HEK293 (cell line): ENCODE results near the gene PSMD12.

Experiments
- GLIS2 ChIP-seq: fragments of 450-650 bp; formaldehyde crosslinking; IDR thresholded peaks from 2 replicates; pipeline ENCODE4 v1.5.1; 2016; ENCODE audit warnings: missing biosample characterization, missing genetic modification characterization
- HOXD13 ChIP-seq: sonication (generic); formaldehyde crosslinking; IDR thresholded peaks from 2 replicates; pipeline ENCODE4 v1.8.0; 2022; ENCODE audit warnings: missing genetic modification reagents, borderline replicate concordance
- MZF1 ChIP-seq: fragments of 450-650 bp; formaldehyde crosslinking; IDR thresholded peaks from 2 replicates; pipeline ENCODE4 v1.5.1; 2017; ENCODE audit warnings: missing biosample characterization, missing genetic modification characterization, borderline replicate concordance
- PRDM10 ChIP-seq: fragments of 450-650 bp; formaldehyde crosslinking; IDR thresholded peaks from 2 replicates; pipeline ENCODE4 v1.5.1; 2016; ENCODE audit warnings: missing biosample characterization, missing genetic modification characterization
- REST ChIP-seq: fragments of 450-650 bp; formaldehyde crosslinking; IDR thresholded peaks from 2 replicates; pipeline ENCODE4 v1.5.1; 2016; ENCODE audit warnings: missing biosample characterization, missing genetic modification characterization
- TCF7L2 ChIP-seq: IDR thresholded peaks from 2 replicates; pipeline ENCODE4 v1.6.1; 2011; ENCODE audit warnings: low read depth, mild to moderate bottlenecking, inconsistent platforms, low read length, moderate library complexity, borderline replicate concordance
- YY2 ChIP-seq: fragments of 450-650 bp; formaldehyde crosslinking; IDR thresholded peaks from 2 replicates; pipeline ENCODE4 v1.5.1; 2016; ENCODE audit warnings: missing biosample characterization, missing genetic modification characterization
- ZFP41 ChIP-seq: fragments of 450-650 bp; formaldehyde crosslinking; IDR thresholded peaks from 2 replicates; pipeline ENCODE4 v1.5.1; 2016; ENCODE audit warnings: missing biosample characterization, missing genetic modification characterization, borderline replicate concordance
- ZIC2 ChIP-seq: fragments of 450-650 bp; formaldehyde crosslinking; IDR thresholded peaks from 2 replicates; pipeline ENCODE4 v1.5.1; 2016; ENCODE audit warnings: missing biosample characterization, missing genetic modification characterization
- ZNF10 ChIP-seq: fragments of 450-650 bp; formaldehyde crosslinking; IDR thresholded peaks from 2 replicates; pipeline ENCODE4 v1.5.1; 2017; ENCODE audit warnings: missing biosample characterization, missing genetic modification characterization
- ZNF184 ChIP-seq: fragments of 450-650 bp; IDR thresholded peaks from 2 replicates; pipeline ENCODE4 v1.5.1; 2018; ENCODE audit warnings: missing biosample characterization, mild to moderate bottlenecking, missing genetic modification characterization
- ZNF24 ChIP-seq: fragments of 450-650 bp; formaldehyde crosslinking; IDR thresholded peaks from 2 replicates; pipeline ENCODE4 v1.5.1; 2016; ENCODE audit warnings: missing biosample characterization, missing genetic modification characterization
- ZNF302 ChIP-seq: fragments of 450-650 bp; formaldehyde crosslinking; IDR thresholded peaks from 2 replicates; pipeline ENCODE4 v1.5.1; 2016; ENCODE audit warnings: missing biosample characterization, missing genetic modification characterization, low read depth
- ZNF366 ChIP-seq: fragments of 450-650 bp; formaldehyde crosslinking; conservative IDR thresholded peaks from 2 replicates; pipeline ENCODE4 v1.5.1; 2016; ENCODE audit warnings: missing biosample characterization, missing genetic modification characterization
- ZNF391 ChIP-seq: fragments of 450-650 bp; formaldehyde crosslinking; IDR thresholded peaks from 2 replicates; pipeline ENCODE4 v1.5.1; 2016; ENCODE audit warnings: low read depth, missing biosample characterization, missing genetic modification characterization, borderline replicate concordance
- ZNF529 ChIP-seq: fragments of 450-650 bp; formaldehyde crosslinking; IDR thresholded peaks from 2 replicates; pipeline ENCODE4 v1.5.1; 2017; ENCODE audit warnings: missing genetic modification characterization, missing biosample characterization; ENCODE audit not compliant: insufficient replicate concordance
- ZNF600 ChIP-seq: fragments of 450-650 bp; formaldehyde crosslinking; IDR thresholded peaks from 2 replicates; pipeline ENCODE4 v1.5.1; 2016; ENCODE audit warnings: missing biosample characterization, missing genetic modification characterization
- ZNF624 ChIP-seq: fragments of 450-650 bp; formaldehyde crosslinking; IDR thresholded peaks from 2 replicates; pipeline ENCODE4 v1.5.1; 2017; ENCODE audit warnings: missing biosample characterization, missing genetic modification characterization
- ZNF654 ChIP-seq: fragments of 450-650 bp; formaldehyde crosslinking; IDR thresholded peaks from 2 replicates; pipeline ENCODE4 v1.5.1; 2016; ENCODE audit warnings: low read depth, missing biosample characterization, missing genetic modification characterization
- ZNF704 ChIP-seq: fragments of 450-650 bp; formaldehyde crosslinking; IDR thresholded peaks from 2 replicates; pipeline ENCODE4 v1.5.1; 2016; ENCODE audit warnings: missing biosample characterization, missing genetic modification characterization
- ZNF707 ChIP-seq: fragments of 450-650 bp; formaldehyde crosslinking; IDR thresholded peaks from 2 replicates; pipeline ENCODE4 v1.5.1; 2016; ENCODE audit warnings: missing biosample characterization, missing genetic modification characterization
- ZNF785 ChIP-seq: fragments of 450-650 bp; formaldehyde crosslinking; IDR thresholded peaks from 2 replicates; pipeline ENCODE4 v1.5.1; 2016; ENCODE audit warnings: missing biosample characterization, missing genetic modification characterization
- ZSCAN4 ChIP-seq: fragments of 450-650 bp; formaldehyde crosslinking; IDR thresholded peaks from 2 replicates; pipeline ENCODE4 v1.5.1; 2017; ENCODE audit warnings: missing biosample characterization, missing genetic modification characterization
- TF ChIP-seq, protein P1 (sequence below): fragments of 450-650 bp; formaldehyde crosslinking; IDR thresholded peaks from 2 replicates; pipeline ENCODE4 v1.5.1; 2016; ENCODE audit warnings: missing biosample characterization, missing genetic modification characterization
- TF ChIP-seq, protein P2 (sequence below): fragments of 450-650 bp; formaldehyde crosslinking; IDR thresholded peaks from 2 replicates; pipeline ENCODE4 v1.5.1; 2016; ENCODE audit warnings: missing biosample characterization, missing genetic modification characterization

Gene PSMD12

DNA sequence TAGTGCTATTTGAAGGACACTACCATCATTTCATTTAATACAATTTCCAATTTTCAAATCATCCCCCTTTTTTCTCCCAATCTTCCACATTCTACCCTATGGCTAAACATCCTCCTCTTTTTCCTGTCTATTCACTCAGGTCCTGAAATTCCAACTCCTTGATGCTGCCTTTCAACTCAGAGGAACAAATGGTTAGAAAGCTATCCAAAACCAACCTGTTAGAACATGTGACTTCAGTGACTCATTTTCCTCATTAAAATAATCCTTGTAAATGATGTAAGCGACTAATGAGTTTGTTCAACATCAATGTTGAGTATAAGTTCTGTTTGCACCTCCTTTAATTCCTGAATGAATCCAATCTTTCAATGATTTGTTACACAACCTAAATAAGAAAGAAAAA is 5.5 kb downstream of the PSMD12 start (continued):
- TF ChIP-seq ZNF302 (tag by site-specific recombination) (no peak), YY2 (tag by site-specific recombination) (no peak), ZNF24 (0 out of 2 replicates have a peak, but pooled peaks have one; percentile 49), ZFP41 (tag by site-specific recombination) (no peak), MZF1 (tag by site-specific recombination) (no peak), ZNF654 (no peak), ZNF184 (tag by site-specific recombination) (0 out of 2 replicates have a peak, but pooled peaks have one; percentile 27), TCF7L2 (no peak), PRDM10 (no peak), ZNF624 (tag by site-specific recombination) (no peak), ZNF785 (tag by site-specific recombination) (no peak), ZIC2 (tag by site-specific recombination) (no peak), HOXD13 (CRISPR knock-in tag) (no peak), REST (tag by site-specific recombination) (no peak), ZNF600 (0 out of 2 replicates have a peak, but pooled peaks have one; percentile 11), ZNF529 (tag by site-specific recombination) (no peak), GLIS2 (no peak), ZNF704 (no peak), ZNF391 (tag by site-specific recombination) (no peak), ZNF10 (no peak), ZNF707 (no peak), ZSCAN4 (no peak), ZNF366 (tag by site-specific recombination) (peak; percentile 81)
- TF ChIP-seq, protein P1, sequence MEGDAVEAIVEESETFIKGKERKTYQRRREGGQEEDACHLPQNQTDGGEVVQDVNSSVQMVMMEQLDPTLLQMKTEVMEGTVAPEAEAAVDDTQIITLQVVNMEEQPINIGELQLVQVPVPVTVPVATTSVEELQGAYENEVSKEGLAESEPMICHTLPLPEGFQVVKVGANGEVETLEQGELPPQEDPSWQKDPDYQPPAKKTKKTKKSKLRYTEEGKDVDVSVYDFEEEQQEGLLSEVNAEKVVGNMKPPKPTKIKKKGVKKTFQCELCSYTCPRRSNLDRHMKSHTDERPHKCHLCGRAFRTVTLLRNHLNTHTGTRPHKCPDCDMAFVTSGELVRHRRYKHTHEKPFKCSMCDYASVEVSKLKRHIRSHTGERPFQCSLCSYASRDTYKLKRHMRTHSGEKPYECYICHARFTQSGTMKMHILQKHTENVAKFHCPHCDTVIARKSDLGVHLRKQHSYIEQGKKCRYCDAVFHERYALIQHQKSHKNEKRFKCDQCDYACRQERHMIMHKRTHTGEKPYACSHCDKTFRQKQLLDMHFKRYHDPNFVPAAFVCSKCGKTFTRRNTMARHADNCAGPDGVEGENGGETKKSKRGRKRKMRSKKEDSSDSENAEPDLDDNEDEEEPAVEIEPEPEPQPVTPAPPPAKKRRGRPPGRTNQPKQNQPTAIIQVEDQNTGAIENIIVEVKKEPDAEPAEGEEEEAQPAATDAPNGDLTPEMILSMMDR (tag by site-specific recombination) = no peak
- TF ChIP-seq, protein P2, sequence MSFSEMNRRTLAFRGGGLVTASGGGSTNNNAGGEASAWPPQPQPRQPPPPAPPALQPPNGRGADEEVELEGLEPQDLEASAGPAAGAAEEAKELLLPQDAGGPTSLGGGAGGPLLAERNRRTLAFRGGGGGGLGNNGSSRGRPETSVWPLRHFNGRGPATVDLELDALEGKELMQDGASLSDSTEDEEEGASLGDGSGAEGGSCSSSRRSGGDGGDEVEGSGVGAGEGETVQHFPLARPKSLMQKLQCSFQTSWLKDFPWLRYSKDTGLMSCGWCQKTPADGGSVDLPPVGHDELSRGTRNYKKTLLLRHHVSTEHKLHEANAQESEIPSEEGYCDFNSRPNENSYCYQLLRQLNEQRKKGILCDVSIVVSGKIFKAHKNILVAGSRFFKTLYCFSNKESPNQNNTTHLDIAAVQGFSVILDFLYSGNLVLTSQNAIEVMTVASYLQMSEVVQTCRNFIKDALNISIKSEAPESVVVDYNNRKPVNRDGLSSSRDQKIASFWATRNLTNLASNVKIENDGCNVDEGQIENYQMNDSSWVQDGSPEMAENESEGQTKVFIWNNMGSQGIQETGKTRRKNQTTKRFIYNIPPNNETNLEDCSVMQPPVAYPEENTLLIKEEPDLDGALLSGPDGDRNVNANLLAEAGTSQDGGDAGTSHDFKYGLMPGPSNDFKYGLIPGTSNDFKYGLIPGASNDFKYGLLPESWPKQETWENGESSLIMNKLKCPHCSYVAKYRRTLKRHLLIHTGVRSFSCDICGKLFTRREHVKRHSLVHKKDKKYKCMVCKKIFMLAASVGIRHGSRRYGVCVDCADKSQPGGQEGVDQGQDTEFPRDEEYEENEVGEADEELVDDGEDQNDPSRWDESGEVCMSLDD (tag by site-specific recombination) = no peak
